GM12878 (cell line): ENCODE data around the gene B4GALT4. TPM values are rescaled to one million over a fixed set of nuclear protein-coding genes. Genes with fewer than 3 reads are reported as not detected.

Experiments used
- ATAC-seq: fragments of 200-7000 bp; cut with Tn5 transposase; 3 replicates; pipeline ENCODE4 v1.9.1; 2020; ENCODE audit warnings: mild to moderate bottlenecking, moderate library complexity
- BruUV-seq: library from RNA; stranded (reverse); fragments of 400-500 nt; replicated peaks from 2 replicates; lab custom pipeline; 2021; lab: Mats Ljungman, UMichigan
- CTCF ChIA-PET: fragments of 300-600 bp; sonication (Branson Sonifier 250); formaldehyde crosslinking; extraction: SDS; loops from one replicate; lab custom pipeline; 2021; ENCODE audit warnings: inconsistent platforms; lab: Yijun Ruan, JAX
- POLR2A ChIA-PET: fragments of 350-600 bp; formaldehyde crosslinking; extraction: SDS; loops from one replicate; lab custom pipeline; 2021; ENCODE audit warnings: inconsistent platforms; lab: Charles Lee
- RAD21 ChIA-PET: fragments of 300-600 bp; sonication (Branson Sonifier 250); formaldehyde crosslinking; loops from one replicate; lab custom pipeline; 2023; ENCODE audit warnings: antibody characterized with exemption; ENCODE audit not compliant: unreplicated experiment; lab: Charles Lee
- SMC1A ChIA-PET: fragments of 300-600 bp; sonication (Branson Sonifier 250); formaldehyde crosslinking; loops from one replicate; lab custom pipeline; 2023; ENCODE audit not compliant: unreplicated experiment, uncharacterized antibody; lab: Charles Lee
- DNase-seq: peaks from one replicate; pipeline ENCODE4 v3.0.0-alpha.2; 2011; ENCODE audit warnings: low read depth, low spot score
- FAIRE-seq: peaks from 3 replicates; lab custom pipeline; 2011; peaks lifted over from hg19 to GRCh38; lab: Jason Lieb, UNC
- H2AFZ ChIP-seq: 2 replicates; pipeline ENCODE4 v1.6.0; 2011; ENCODE audit warnings: low read depth, low read length, control low read depth; ENCODE audit not compliant: control insufficient read depth
- H3K27ac ChIP-seq: 2 replicates; pipeline ENCODE4 v1.5.1; 2011; ENCODE audit warnings: control low read depth; ENCODE audit not compliant: control insufficient read depth, insufficient read depth
- H3K27me3 ChIP-seq, 2 experiments: replicated peaks in 1 of 2; 2 replicates each; pipeline versions ENCODE4 v1.6.0 to v1.6.1; 2011; ENCODE audit warnings: low read length in 1 of 2; ENCODE audit not compliant: control insufficient read depth in 2 of 2, insufficient read depth in 2 of 2
- H3K36me3 ChIP-seq, 2 experiments: 2 replicates each; pipeline ENCODE4 v1.5.1; 2011; ENCODE audit warnings: low read length in 1 of 2; ENCODE audit not compliant: control insufficient read depth in 2 of 2, insufficient read depth in 2 of 2
- H3K4me1 ChIP-seq: 2 replicates; pipeline ENCODE4 v1.6.1; 2011; ENCODE audit warnings: mild to moderate bottlenecking, low read length, moderate library complexity, mixed read lengths; ENCODE audit not compliant: control insufficient read depth, insufficient read depth
- H3K4me2 ChIP-seq: 2 replicates; pipeline ENCODE4 v1.6.0; 2011; ENCODE audit warnings: control low read depth; ENCODE audit not compliant: control insufficient read depth, insufficient read depth
- H3K4me3 ChIP-seq: fragments of 200-600 bp; sonication (generic); 2 replicates; pipeline ENCODE4 v1.5.1; 2016
- H3K79me2 ChIP-seq: 2 replicates; pipeline ENCODE4 v1.6.0; 2011; ENCODE audit warnings: low read length; ENCODE audit not compliant: control insufficient read depth, insufficient read depth
- H3K9ac ChIP-seq: 2 replicates; pipeline ENCODE4 v1.8.0; 2011; ENCODE audit warnings: low read length, control low read depth, mixed read lengths; ENCODE audit not compliant: control insufficient read depth, insufficient read depth
- H3K9me3 ChIP-seq: replicated peaks from 3 replicates; pipeline ENCODE4 v1.5.1; 2011; ENCODE audit warnings: mild to moderate bottlenecking, low read length; ENCODE audit not compliant: control insufficient read depth, insufficient read depth
- H4K20me1 ChIP-seq: 2 replicates; pipeline ENCODE4 v1.6.0; 2011; ENCODE audit not compliant: control insufficient read depth, insufficient read depth
- BACH1 ChIP-seq: fragments of 450-650 bp; IDR thresholded peaks from 2 replicates; pipeline ENCODE4 v1.6.1; 2017; ENCODE audit warnings: mild to moderate bottlenecking, borderline replicate concordance
- CREB1 ChIP-seq: IDR thresholded peaks from 2 replicates; pipeline ENCODE4 v1.6.1; 2012; ENCODE audit warnings: low read depth, mild to moderate bottlenecking, inconsistent platforms
- CTCF ChIP-seq, 3 experiments: IDR thresholded peaks in 2 of 3; conservative IDR thresholded peaks in 1 of 3; 2 replicates each; pipeline ENCODE4 v1.5.1; 2011; ENCODE audit warnings: low read depth in 3 of 3, low read length in 3 of 3, mild to moderate bottlenecking in 3 of 3, control low read depth in 2 of 3, moderate library complexity in 2 of 3, inconsistent platforms in 1 of 3, mixed read lengths in 1 of 3; ENCODE audit not compliant: control insufficient read depth in 2 of 3, insufficient read depth in 1 of 3; ENCODE audit errors: extremely low read depth in 1 of 3
- EED ChIP-seq: sonication (generic); IDR thresholded peaks from 2 replicates; pipeline ENCODE4 v1.6.1; 2016; ENCODE audit warnings: antibody characterized with exemption, low read depth
- EZH2 ChIP-seq: IDR thresholded peaks from 2 replicates; pipeline ENCODE4 v1.6.1; 2012; ENCODE audit warnings: low read depth, mild to moderate bottlenecking, control low read depth, inconsistent platforms, low read length, borderline replicate concordance; ENCODE audit not compliant: control insufficient read depth
- MEF2A ChIP-seq: IDR thresholded peaks from 2 replicates; pipeline ENCODE4 v1.6.1; 2011; ENCODE audit warnings: low read depth, mild to moderate bottlenecking, low read length, moderate library complexity; ENCODE audit not compliant: insufficient read depth
- MEF2B ChIP-seq: fragments of 450-650 bp; IDR thresholded peaks from 2 replicates; pipeline ENCODE4 v1.6.1; 2018; ENCODE audit warnings: mild to moderate bottlenecking, moderate library complexity; ENCODE audit not compliant: partially characterized antibody, poor library complexity, severe bottlenecking
- NR2C1 ChIP-seq: fragments of 450-650 bp; IDR thresholded peaks from 2 replicates; pipeline ENCODE4 v1.6.1; 2017; ENCODE audit warnings: antibody characterized with exemption, mild to moderate bottlenecking, moderate library complexity
- POLR2AphosphoS2 ChIP-seq: IDR thresholded peaks from 2 replicates; pipeline ENCODE4 v1.6.1; 2011; ENCODE audit warnings: low read depth, mild to moderate bottlenecking, low read length, improper control_type of control experiment, moderate library complexity
- RCOR1 ChIP-seq: conservative IDR thresholded peaks from 2 replicates; pipeline ENCODE4 v1.6.1; 2012; ENCODE audit warnings: low read depth, low read length, improper control_type of control experiment
- SP1 ChIP-seq: IDR thresholded peaks from one replicate; pipeline ENCODE4 v1.6.1; 2011; ENCODE audit warnings: low read depth, low read length
- SRF ChIP-seq, 2 experiments: IDR thresholded peaks; 2 replicates each; pipeline ENCODE4 v1.6.1; 2011; ENCODE audit warnings: low read depth in 2 of 2, low read length in 2 of 2, mild to moderate bottlenecking in 1 of 2, moderate library complexity in 1 of 2
- TAF1 ChIP-seq: IDR thresholded peaks from 2 replicates; pipeline ENCODE4 v1.6.1; 2011; ENCODE audit warnings: mild to moderate bottlenecking, low read depth, low read length, borderline replicate concordance
- TCF7 ChIP-seq: IDR thresholded peaks from 2 replicates; pipeline ENCODE4 v1.6.1; 2014; ENCODE audit warnings: antibody characterized with exemption, borderline replicate concordance
- YY1 ChIP-seq: IDR thresholded peaks from 2 replicates; pipeline ENCODE4 v1.6.1; 2011; ENCODE audit warnings: low read depth, mild to moderate bottlenecking, low read length
- ZZZ3 ChIP-seq: IDR thresholded peaks from 2 replicates; pipeline ENCODE4 v1.6.1; 2011; ENCODE audit warnings: low read depth; ENCODE audit not compliant: control insufficient read depth, insufficient read length
- WGBS: methylation state at CpG from one replicate; pipeline ENCODE4 v1.1.6; 2016; ENCODE audit warnings: low lambda C conversion rate; ENCODE audit not compliant: insufficient replicate concordance, insufficient coverage; ENCODE audit errors: missing lambda C conversion rate; 5-methylcytosine and 5-hydroxymethylcytosine counted together
- in situ Hi-C: fragments of 300-500 bp; cut with MboI; formaldehyde crosslinking; loops from 9 replicates; pipeline ENCODE4 v1.14.3; 2018; ENCODE audit warnings: mixed read lengths
- intact Hi-C: fragments of 100-400 bp; cut with micrococcal nuclease; formaldehyde crosslinking; loops from one replicate; pipeline ENCODE4 v1.14.2; 2022; ENCODE audit not compliant: unreplicated experiment
- polyA plus RNA-seq, 11 experiments: library from polyadenylated mRNA; depleted of rRNA in 4 of 11; unstranded in 6 of 11; stranded (reverse) in 5 of 11; fragments of >200 nt; fragmentation: Nextera tagmentation in 4 of 11; fragmentation: Illumina TruSeq in 1 of 11; extraction: Ambion mirVana in 4 of 11; extraction: Trizol in 1 of 11; gene quantifications; 1 replicate in 1 of 11; 2 replicates in 10 of 11; pipeline versions ENCODE4 v1.2.1 to v1.2.3, GENCODE V29; 2011 to 2016; ENCODE audit warnings: inconsistent platforms in 2 of 11, missing spikeins in 2 of 11, low read depth in 1 of 11
- total RNA-seq, 4 experiments: library from RNA; depleted of rRNA in 3 of 4; stranded (reverse); fragments of >200 nt in 3 of 4; fragmentation: Illumina TruSeq in 1 of 4; extraction: Trizol in 1 of 4; gene quantifications; 2 replicates each; pipeline versions ENCODE4 v1.2.1 to v1.2.3, GENCODE V29; 2013 to 2021
- TF ChIP-seq, protein P1 (sequence below): IDR thresholded peaks from 2 replicates; pipeline ENCODE4 v1.6.1; 2012; ENCODE audit warnings: mild to moderate bottlenecking, low read depth, low read length
- TF ChIP-seq, protein P2 (sequence below): fragments of 150-350 bp; IDR thresholded peaks from 2 replicates; pipeline ENCODE4 v1.6.1; 2014; ENCODE audit warnings: mild to moderate bottlenecking, low read depth, low read length

B4GALT4 gene
- total and polyA plus RNA-seq, 10 of the 15 experiments (the other 5 are each of a cell fraction or from before 2014, with no cell fraction given) = 8.8 to 16.7 (median 13.1) TPM

- ChIA-PET SMC1A (interaction anchor here (0.7 to 2.0 kb wide), 6 partner anchors 8 to 435 kb away, joined by 3 to 6 read pairs (median 4); partner anchors contain the start of gene TEX55), POLR2A (no interaction called here), CTCF (interaction anchor here (0.8 to 5.3 kb wide), 4 partner anchors 9 to 363 kb away, joined by 3 to 38 read pairs (median 8); no protein-coding TSS in a partner anchor), RAD21 (interaction anchor here (0.7 to 1.7 kb wide), 3 partner anchors 13 to 361 kb away, joined by 3 to 4 read pairs (median 3); no protein-coding TSS in a partner anchor)
- 63% methylated on average over 2 of the region's 2 CpGs for whole genome bisulfite sequencing
- no peaks in the 10 kb centered on the region for H3K36me3 ChIP-seq
- H3K4me3 ChIP-seq = no peak overlapping the region
- ATAC-seq (no peak), DNase-seq (no peak), FAIRE-seq (no peak)
- H2AFZ ChIP-seq = no peak overlapping the region
- H3K9me3 ChIP-seq = no peaks in the 10 kb centered on the region; the same call in 2 of the 3 replicates
- BruUV-seq = no TSS peak
- H4K20me1 ChIP-seq = no peaks in the 10 kb centered on the region
- H3K27ac ChIP-seq = no peak overlapping the region
- H3K79me2 ChIP-seq = no peaks in the 10 kb centered on the region
- in situ Hi-C loops (no loop called here), intact Hi-C loops (no loop called here)
- no peaks in the 10 kb centered on the region for H3K27me3 ChIP-seq
- TF ChIP-seq POLR2AphosphoS2 (no peak), YY1 (no peak), TCF7 (no peak), ZZZ3 (no peak), SP1 (no peak), SRF (IDR thresholded peaks at IDR 0.05; ENCODE audit: low read depth in 2 of 2, low read length in 2 of 2) (no peak), MEF2B (no peak), BACH1 (no peak), TAF1 (no peak), EED (no peak), CREB1 (no peak), MEF2A (no peak), RCOR1 (no peak), NR2C1 (no peak), EZH2 (no peak), CTCF (IDR thresholded peaks at IDR 0.05 in 2 of 3, conservative IDR thresholded peaks at IDR 0.05 in 1 of 3; ENCODE audit: control insufficient read depth in 2 of 3, extremely low read depth in 1 of 3, insufficient read depth in 1 of 3, low read depth in 3 of 3, low read length in 3 of 3) (no peak)
- TF ChIP-seq, protein P1, sequence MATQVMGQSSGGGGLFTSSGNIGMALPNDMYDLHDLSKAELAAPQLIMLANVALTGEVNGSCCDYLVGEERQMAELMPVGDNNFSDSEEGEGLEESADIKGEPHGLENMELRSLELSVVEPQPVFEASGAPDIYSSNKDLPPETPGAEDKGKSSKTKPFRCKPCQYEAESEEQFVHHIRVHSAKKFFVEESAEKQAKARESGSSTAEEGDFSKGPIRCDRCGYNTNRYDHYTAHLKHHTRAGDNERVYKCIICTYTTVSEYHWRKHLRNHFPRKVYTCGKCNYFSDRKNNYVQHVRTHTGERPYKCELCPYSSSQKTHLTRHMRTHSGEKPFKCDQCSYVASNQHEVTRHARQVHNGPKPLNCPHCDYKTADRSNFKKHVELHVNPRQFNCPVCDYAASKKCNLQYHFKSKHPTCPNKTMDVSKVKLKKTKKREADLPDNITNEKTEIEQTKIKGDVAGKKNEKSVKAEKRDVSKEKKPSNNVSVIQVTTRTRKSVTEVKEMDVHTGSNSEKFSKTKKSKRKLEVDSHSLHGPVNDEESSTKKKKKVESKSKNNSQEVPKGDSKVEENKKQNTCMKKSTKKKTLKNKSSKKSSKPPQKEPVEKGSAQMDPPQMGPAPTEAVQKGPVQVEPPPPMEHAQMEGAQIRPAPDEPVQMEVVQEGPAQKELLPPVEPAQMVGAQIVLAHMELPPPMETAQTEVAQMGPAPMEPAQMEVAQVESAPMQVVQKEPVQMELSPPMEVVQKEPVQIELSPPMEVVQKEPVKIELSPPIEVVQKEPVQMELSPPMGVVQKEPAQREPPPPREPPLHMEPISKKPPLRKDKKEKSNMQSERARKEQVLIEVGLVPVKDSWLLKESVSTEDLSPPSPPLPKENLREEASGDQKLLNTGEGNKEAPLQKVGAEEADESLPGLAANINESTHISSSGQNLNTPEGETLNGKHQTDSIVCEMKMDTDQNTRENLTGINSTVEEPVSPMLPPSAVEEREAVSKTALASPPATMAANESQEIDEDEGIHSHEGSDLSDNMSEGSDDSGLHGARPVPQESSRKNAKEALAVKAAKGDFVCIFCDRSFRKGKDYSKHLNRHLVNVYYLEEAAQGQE = no peak
- TF ChIP-seq, protein P2, sequence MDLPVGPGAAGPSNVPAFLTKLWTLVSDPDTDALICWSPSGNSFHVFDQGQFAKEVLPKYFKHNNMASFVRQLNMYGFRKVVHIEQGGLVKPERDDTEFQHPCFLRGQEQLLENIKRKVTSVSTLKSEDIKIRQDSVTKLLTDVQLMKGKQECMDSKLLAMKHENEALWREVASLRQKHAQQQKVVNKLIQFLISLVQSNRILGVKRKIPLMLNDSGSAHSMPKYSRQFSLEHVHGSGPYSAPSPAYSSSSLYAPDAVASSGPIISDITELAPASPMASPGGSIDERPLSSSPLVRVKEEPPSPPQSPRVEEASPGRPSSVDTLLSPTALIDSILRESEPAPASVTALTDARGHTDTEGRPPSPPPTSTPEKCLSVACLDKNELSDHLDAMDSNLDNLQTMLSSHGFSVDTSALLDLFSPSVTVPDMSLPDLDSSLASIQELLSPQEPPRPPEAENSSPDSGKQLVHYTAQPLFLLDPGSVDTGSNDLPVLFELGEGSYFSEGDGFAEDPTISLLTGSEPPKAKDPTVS = no peak
- no peak overlapping the region for H3K9ac ChIP-seq
- no peak overlapping the region for H3K4me2 ChIP-seq
- H3K4me1 ChIP-seq = no peaks in the 10 kb centered on the region
These were observed 5.1 kb upstream of the B4GALT4 start for GRCh38 chr3:119245778-119246177.
